SW480 (cell line): Measurements from ENCODE around the gene PPY.
"Not testable (repeated sequence)": the region's sequence is repeated elsewhere in the genome, so short reads cannot be mapped to it uniquely, and the experiment has no call there.

Source experiments
- DNase-seq: peaks from one replicate; pipeline ENCODE4 v3.0.0-alpha.2; 2016; ENCODE audit warnings: low spot score

PPY gene

DNA sequence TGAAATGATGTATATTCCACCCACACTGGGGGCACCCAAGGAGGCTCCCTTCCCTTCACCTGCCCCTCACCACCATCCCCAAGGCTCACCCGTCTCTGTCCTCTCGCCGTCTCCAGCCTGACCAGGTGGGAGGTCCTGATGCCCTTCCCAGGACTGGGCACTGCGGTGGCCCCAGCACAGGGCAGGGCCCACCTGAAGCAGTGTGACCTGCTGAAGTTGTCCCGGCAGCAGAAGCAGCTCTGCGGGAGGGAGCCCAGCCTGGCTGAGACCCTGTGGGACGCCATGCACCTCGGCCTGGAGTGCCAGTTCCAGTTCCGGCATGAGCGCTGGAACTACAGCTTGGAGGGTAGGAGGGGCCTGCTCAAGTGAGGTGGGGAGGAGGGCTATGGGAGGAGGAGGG lies 9.9 kb downstream of the PPY start:
- no peak for DNase-seq

DNA sequence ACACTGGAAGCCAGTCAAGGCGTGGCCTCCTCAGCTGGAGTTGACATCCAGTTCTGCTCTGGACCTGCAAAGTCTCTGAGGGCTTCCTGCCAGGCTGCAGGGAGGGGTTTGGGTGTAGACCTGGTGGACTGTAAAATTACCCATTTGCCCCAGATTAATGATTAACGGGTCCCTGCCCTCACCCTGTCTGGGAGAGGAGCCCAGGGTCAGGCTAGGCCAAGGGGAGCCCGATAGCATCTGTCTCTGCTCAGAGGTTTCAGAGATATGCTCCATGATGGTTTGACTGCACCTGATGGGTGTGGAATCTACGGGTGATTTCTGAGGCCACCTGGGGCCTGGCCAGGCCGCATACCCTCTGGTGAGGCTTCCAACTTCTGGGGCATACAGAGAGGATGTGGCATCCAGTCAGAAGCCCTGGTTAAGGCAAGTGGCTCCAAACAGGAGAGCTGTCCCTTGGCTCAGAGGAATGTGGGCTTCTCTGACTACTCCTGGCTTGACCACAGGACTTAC lies 11.2 kb downstream of the PPY start:
- DNase-seq, result peak; percentile 67

DNA sequence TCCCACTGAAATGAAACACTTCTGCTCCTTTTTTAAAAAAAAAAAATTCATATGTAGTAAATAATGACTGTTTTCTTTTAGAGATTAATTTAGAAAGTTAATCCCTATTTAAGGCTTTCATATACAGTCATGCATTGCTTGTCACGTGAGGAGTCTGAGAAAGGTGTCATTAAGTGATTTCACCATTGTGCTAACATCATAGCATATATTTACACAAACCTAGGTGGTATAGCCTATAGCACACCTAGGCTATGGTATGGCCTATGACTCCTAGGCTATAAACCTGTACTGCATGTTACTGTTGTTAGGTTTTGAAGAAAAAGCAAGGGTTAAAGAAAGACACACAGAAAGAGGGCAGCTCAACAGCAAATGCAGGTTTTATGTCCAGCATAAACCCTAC lies 13.7 kb downstream of the PPY start:
- DNase-seq, result no peak

- DNase-seq, result not testable (repeated sequence)
These were observed 14.3 kb downstream of the PPY start for GRCh38 chr17:43927929-43928328.

GRCh38 chr17:43927060-43927864 lies 15.0 kb downstream of the PPY start:
- DNase-seq, result no peak

- DNase-seq, result no peak
These were observed 17.7 kb downstream of the PPY start for GRCh38 chr17:43924558-43924957.

- DNase-seq, result no peak
These were observed 21.7 kb downstream of the PPY start for GRCh38 chr17:43920500-43921095.

DNA sequence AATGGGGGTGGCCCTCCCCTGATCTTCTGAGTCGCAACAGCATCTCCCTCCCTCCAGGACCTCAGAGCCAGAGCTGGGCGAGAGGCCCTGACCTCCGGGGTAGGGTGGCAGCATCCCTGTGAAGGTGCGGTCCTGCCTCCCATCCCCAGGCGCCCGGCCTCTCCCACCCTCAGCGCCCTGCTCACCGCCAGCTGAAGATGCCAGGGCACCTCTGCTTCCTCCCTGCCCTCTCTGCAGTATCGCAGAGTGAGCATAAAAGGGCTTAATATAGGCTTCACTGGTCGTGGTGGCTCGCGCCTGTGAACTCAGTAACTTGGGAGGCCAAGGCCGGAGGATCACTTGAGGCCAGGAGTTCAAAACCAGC lies 24.3 kb downstream of the PPY start:
- no peak for DNase-seq

GRCh38 chr17:43917348-43918025 lies 24.8 kb downstream of the PPY start:
- DNase-seq, result no peak

- no peak for DNase-seq
These were observed 25.3 kb downstream of the PPY start for GRCh38 chr17:43917016-43917347.

DNA sequence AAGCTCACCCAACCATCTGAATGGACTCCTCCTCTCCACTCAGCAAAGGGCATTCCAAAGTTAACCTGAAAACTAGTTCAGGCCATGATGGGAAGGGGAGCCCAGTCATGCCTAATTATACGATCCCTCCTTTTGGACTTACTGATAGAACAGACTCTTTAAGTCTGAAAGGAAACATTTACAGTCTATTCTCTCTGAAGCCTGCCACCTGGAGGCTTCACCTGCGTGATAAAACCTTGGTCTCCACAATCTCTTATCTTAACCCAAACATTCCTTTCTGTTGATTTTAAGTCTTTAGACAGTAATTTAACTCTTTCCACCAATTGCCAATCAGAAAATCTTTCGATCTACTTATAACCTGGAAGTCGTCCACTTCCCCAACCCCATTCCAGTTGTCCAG lies 25.9 kb downstream of the PPY start:
- DNase-seq, result no peak

DNA sequence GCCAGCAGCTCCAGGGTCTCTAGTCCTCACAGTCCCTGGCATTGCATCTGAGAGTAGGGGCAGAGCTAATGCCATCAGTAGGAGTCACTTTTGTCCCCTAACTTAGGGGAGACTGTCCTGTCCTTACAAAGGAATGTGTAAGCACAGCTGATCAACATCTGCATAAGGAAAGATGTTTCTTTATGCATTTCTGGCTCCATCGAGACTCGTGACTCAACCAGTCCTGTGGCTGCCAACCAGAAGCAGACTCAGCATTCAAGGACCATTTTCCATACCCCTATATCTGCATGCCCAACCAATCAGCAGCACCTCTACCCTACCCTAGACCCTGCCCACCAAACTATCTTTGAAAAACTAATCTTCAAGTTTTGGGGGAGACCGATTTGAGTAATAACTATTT lies 26.7 kb downstream of the PPY start:
- no peak for DNase-seq

DNA sequence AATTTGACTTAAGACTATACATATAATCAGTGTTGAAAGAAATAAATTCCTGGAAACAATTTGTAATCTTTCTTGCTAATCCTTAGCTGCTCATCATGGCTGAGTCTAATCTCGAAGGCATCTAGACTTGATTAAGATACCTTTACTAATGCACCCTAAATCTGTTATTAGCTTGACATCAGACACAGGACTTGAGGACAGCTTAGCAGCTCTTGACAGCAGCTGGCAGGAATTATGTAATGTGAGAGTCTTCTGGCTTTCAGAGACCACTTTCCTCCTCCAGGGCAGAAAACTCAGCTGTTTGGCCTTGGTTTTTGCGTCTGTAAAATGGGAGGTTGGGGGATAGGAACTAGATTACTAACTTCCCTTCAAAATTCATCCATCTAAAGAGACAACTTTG lies 27.8 kb downstream of the PPY start:
- no peak for DNase-seq

- DNase-seq, result no peak
These were observed 28.7 kb downstream of the PPY start for GRCh38 chr17:43913584-43913983.

GRCh38 chr17:43912635-43913304 lies 29.5 kb downstream of the PPY start:
- DNase-seq, result no peak

- DNase-seq, result no peak
These were observed 30.4 kb downstream of the PPY start for GRCh38 chr17:43911904-43912303.

GRCh38 chr17:43909537-43910231 lies 32.6 kb downstream of the PPY start:
- DNase-seq, result no peak

GRCh38 chr17:43907998-43908721 lies 34.1 kb downstream of the PPY start:
- peak; percentile 54 for DNase-seq

- DNase-seq, result peak; percentile 49
These were observed 34.8 kb downstream of the PPY start, which contains the start of gene MPP2 for GRCh38 chr17:43907425-43907981. MPP2 (minus strand) TSS chr17:43907536; CDS start chr17:43904460, 3,076 bp downstream.

GRCh38 chr17:43906951-43907424 lies 35.3 kb downstream of the PPY start:
- DNase-seq, result no peak
